K562 (cell line): ENCODE results near the gene RNPEPL1. TPM values are rescaled to one million over a fixed set of nuclear protein-coding genes. Genes with fewer than 3 reads are reported as not detected.
A peak's percentile ranks its signal among the peaks of the same experiment; 100 is the strongest.

Experiments
- ARID4B ChIP-seq: sonication (generic); formaldehyde crosslinking; IDR thresholded peaks from 2 replicates; pipeline ENCODE4 v1.8.0; 2022; ENCODE audit warnings: mild to moderate bottlenecking, missing genetic modification reagents
- ARNT ChIP-seq, 2 experiments: fragments of 450-650 bp; IDR thresholded peaks; 2 replicates each; pipeline ENCODE4 v1.6.1; 2016; ENCODE audit warnings: mild to moderate bottlenecking in 1 of 2
- BRF1 ChIP-seq: IDR thresholded peaks from 3 replicates; pipeline ENCODE4 v1.6.1; 2011; ENCODE audit warnings: borderline replicate concordance, mild to moderate bottlenecking; ENCODE audit not compliant: insufficient read length; ENCODE audit errors: extremely low read depth
- JUNB ChIP-seq: fragments of 450-650 bp; formaldehyde crosslinking; conservative IDR thresholded peaks from 2 replicates; pipeline ENCODE4 v1.4.0; 2020; ENCODE audit warnings: mild to moderate bottlenecking
- KDM5B ChIP-seq: fragments of 200-600 bp; sonication (generic); IDR thresholded peaks from 2 replicates; pipeline ENCODE4 v1.6.1; 2012; ENCODE audit warnings: low read depth, mild to moderate bottlenecking, moderate library complexity, low read length, control low read depth, inconsistent platforms; ENCODE audit not compliant: insufficient replicate concordance
- NFXL1 ChIP-seq: fragments of 450-650 bp; formaldehyde crosslinking; IDR thresholded peaks from 2 replicates; pipeline ENCODE4 v1.4.0; 2021; ENCODE audit warnings: mild to moderate bottlenecking
- OTX1 ChIP-seq: fragments of 450-650 bp; formaldehyde crosslinking; IDR thresholded peaks from 2 replicates; pipeline ENCODE4 v1.4.0; 2022; ENCODE audit warnings: mild to moderate bottlenecking
- RBM17 ChIP-seq: fragments of 200-400 bp; formaldehyde crosslinking; IDR thresholded peaks from 2 replicates; pipeline ENCODE4 v1.6.1; 2017; ENCODE audit warnings: low read depth, mild to moderate bottlenecking, low read length, borderline replicate concordance
- RFX7 ChIP-seq: fragments of 250-450 bp; sonication (Bioruptor Pico); IDR thresholded peaks from 2 replicates; pipeline ENCODE4 v1.5.1; 2021; ENCODE audit warnings: mild to moderate bottlenecking
- RREB1 ChIP-seq: fragments of 250-450 bp; sonication (Bioruptor Pico); IDR thresholded peaks from 2 replicates; pipeline ENCODE4 v1.4.0; 2020
- ZNF175 ChIP-seq: fragments of 200-800 bp; sonication (Bioruptor generic); IDR thresholded peaks from 2 replicates; pipeline ENCODE4 v1.6.1; 2016; ENCODE audit warnings: low read depth, mild to moderate bottlenecking, missing genetic modification characterization, missing compliant biosample characterization
- ZNF589 ChIP-seq: fragments of 200-800 bp; sonication (Bioruptor generic); IDR thresholded peaks from 2 replicates; pipeline ENCODE4 v1.6.1; 2016; ENCODE audit warnings: low read depth, missing genetic modification characterization, missing compliant biosample characterization
- ZNF780A ChIP-seq: fragments of 250-450 bp; sonication (Bioruptor Pico); IDR thresholded peaks from 2 replicates; pipeline ENCODE4 v1.5.0; 2021; ENCODE audit warnings: mild to moderate bottlenecking
- polyA plus RNA-seq, 8 experiments: library from polyadenylated mRNA; depleted of rRNA in 4 of 8; stranded (reverse) in 5 of 8; unstranded in 3 of 8; fragments of >200 nt; fragmentation: Nextera tagmentation in 2 of 8; fragmentation: Illumina TruSeq in 1 of 8; extraction: Ambion mirVana in 2 of 8; extraction: Trizol in 1 of 8; gene quantifications; 2 replicates each; pipeline versions ENCODE4 v1.2.1 to v1.2.3, GENCODE V29; 2011 to 2014; ENCODE audit warnings: inconsistent platforms in 1 of 8, missing spikeins in 1 of 8
- total RNA-seq, 7 experiments: library from RNA; depleted of rRNA in 6 of 7; stranded (reverse); fragments of >200 nt in 6 of 7; fragmentation: Illumina TruSeq in 2 of 7; extraction: Trizol in 2 of 7; gene quantifications; 2 replicates each; pipeline versions ENCODE4 v1.2.1 to v1.2.3, GENCODE V29; 2011 to 2021; ENCODE audit warnings: low replicate concordance in 1 of 7
- TF ChIP-seq, protein P1 (sequence below): fragments of 450-650 bp; IDR thresholded peaks from 2 replicates; pipeline ENCODE4 v1.6.1; 2018; ENCODE audit not compliant: partially characterized antibody

Gene RNPEPL1
- total and polyA plus RNA-seq, 9 of the 15 experiments (the other 6 are each of a cell fraction or from before 2014, with no cell fraction given): 0.07 to 38.7 (median 5.6) TPM

DNA sequence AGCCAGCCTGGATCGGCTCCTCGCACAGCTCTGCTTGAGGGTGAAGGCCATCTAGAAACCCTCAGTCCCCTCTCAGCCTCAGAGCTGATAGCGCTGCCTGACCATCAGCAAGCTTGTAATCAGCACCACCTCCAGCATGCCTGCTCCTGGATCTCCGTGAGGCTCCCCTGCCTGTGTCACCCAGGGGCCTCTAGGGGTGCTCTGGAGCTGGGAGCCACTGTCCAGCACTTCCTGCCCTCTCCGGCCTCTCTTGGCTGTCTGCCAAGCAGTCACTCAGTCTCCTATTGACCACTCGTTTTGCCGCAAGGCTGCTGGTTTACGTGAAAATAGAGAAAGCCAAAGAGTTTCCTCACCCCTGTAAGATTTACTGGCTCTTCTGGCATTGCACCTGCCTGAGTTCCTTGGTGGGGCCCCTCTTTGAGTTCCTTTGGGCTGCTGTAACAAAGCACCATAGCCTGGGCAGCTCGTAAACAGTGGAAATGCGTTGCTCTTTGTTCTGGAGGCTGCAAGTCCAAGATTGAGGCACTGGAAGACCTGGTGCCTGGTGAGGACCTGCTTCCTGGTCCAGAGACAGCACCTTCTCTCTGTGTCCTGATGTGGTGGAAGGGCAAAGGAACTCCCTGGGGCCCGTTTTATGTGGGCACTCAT lies 36.1 kb downstream of the RNPEPL1 start (continued):
- no peak for TF ChIP-seq RREB1 (CRISPR knock-in tag)
- no peak for TF ChIP-seq ARNT (IDR thresholded peaks at IDR 0.05)
- no peak for TF ChIP-seq KDM5B
- TF ChIP-seq OTX1 (CRISPR knock-in tag): no peak
- no peak for TF ChIP-seq JUNB (CRISPR knock-in tag)
- TF ChIP-seq, protein P1, sequence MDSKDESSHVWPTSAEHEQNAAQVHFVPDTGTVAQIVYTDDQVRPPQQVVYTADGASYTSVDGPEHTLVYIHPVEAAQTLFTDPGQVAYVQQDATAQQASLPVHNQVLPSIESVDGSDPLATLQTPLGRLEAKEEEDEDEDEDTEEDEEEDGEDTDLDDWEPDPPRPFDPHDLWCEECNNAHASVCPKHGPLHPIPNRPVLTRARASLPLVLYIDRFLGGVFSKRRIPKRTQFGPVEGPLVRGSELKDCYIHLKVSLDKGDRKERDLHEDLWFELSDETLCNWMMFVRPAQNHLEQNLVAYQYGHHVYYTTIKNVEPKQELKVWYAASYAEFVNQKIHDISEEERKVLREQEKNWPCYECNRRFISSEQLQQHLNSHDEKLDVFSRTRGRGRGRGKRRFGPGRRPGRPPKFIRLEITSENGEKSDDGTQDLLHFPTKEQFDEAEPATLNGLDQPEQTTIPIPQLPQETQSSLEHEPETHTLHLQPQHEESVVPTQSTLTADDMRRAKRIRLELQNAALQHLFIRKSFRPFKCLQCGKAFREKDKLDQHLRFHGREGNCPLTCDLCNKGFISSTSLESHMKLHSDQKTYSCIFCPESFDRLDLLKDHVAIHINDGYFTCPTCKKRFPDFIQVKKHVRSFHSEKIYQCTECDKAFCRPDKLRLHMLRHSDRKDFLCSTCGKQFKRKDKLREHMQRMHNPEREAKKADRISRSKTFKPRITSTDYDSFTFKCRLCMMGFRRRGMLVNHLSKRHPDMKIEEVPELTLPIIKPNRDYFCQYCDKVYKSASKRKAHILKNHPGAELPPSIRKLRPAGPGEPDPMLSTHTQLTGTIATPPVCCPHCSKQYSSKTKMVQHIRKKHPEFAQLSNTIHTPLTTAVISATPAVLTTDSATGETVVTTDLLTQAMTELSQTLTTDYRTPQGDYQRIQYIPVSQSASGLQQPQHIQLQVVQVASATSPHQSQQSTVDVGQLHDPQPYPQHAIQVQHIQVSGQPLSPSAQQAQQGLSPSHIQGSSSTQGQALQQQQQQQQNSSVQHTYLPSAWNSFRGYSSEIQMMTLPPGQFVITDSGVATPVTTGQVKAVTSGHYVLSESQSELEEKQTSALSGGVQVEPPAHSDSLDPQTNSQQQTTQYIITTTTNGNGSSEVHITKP: peak; percentile 17
- TF ChIP-seq ZNF589 (CRISPR knock-in tag): no peak
- no peak for TF ChIP-seq ZNF780A
- TF ChIP-seq NFXL1: no peak
- no peak for TF ChIP-seq BRF1
- TF ChIP-seq ARID4B (CRISPR knock-in tag): no peak
- TF ChIP-seq ZNF175 (CRISPR knock-in tag): no peak
- TF ChIP-seq RFX7: no peak
- no peak for TF ChIP-seq RBM17
